Choroid plexus epithelial cell (primary cell): ENCODE data around the gene HP.

Source experiments
- DNase-seq: peaks from one replicate; pipeline ENCODE4 v3.0.0-alpha.2; 2010; ENCODE audit warnings: low read depth
- H3K4me3 ChIP-seq: 2 replicates; pipeline ENCODE4 v1.5.1; 2011; ENCODE audit warnings: low read depth, mild to moderate bottlenecking, control low read depth, low read length, moderate library complexity
- TF ChIP-seq, protein P1 (sequence below): conservative IDR thresholded peaks from 2 replicates; pipeline ENCODE4 v1.5.1; 2011; ENCODE audit warnings: low read depth, mild to moderate bottlenecking, control low read depth, inconsistent platforms, low read length, moderate library complexity

Gene HP

GRCh38 chr16:72101195-72101594 lies 46.9 kb downstream of the HP start:
- TF ChIP-seq, protein P1, sequence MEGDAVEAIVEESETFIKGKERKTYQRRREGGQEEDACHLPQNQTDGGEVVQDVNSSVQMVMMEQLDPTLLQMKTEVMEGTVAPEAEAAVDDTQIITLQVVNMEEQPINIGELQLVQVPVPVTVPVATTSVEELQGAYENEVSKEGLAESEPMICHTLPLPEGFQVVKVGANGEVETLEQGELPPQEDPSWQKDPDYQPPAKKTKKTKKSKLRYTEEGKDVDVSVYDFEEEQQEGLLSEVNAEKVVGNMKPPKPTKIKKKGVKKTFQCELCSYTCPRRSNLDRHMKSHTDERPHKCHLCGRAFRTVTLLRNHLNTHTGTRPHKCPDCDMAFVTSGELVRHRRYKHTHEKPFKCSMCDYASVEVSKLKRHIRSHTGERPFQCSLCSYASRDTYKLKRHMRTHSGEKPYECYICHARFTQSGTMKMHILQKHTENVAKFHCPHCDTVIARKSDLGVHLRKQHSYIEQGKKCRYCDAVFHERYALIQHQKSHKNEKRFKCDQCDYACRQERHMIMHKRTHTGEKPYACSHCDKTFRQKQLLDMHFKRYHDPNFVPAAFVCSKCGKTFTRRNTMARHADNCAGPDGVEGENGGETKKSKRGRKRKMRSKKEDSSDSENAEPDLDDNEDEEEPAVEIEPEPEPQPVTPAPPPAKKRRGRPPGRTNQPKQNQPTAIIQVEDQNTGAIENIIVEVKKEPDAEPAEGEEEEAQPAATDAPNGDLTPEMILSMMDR, result no peak
- H3K4me3 ChIP-seq, result no peak overlapping the region
- DNase-seq, result peak; percentile 11

GRCh38 chr16:72104905-72105304 lies 50.6 kb downstream of the HP start:
- H3K4me3 ChIP-seq, result no peak overlapping the region
- TF ChIP-seq, protein P1, result no peak
- DNase-seq, result no peak

- TF ChIP-seq, protein P1, result no peak
- no peak for DNase-seq
- H3K4me3 ChIP-seq, result no peak overlapping the region
Measured at GRCh38 chr16:72105978-72106377, 51.7 kb downstream of the HP start.

DNA sequence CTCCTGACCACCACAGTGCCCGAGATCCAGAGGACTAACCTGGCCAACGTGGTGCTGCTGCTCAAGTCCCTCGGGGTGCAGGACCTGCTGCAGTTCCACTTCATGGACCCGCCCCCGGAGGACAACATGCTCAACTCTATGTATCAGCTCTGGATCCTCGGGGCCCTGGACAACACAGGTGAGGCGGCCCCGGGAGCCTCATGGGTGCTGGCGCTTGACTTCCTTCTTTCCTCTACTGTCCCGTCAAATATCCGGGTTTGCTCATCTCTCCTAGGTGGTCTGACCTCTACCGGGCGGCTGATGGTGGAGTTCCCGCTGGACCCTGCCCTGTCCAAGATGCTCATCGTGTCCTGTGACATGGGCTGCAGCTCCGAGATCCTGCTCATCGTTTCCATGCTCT lies 53.1 kb downstream of the HP start:
- TF ChIP-seq, protein P1, result no peak
- H3K4me3 ChIP-seq, result no peak overlapping the region
- DNase-seq, result no peak

DNA sequence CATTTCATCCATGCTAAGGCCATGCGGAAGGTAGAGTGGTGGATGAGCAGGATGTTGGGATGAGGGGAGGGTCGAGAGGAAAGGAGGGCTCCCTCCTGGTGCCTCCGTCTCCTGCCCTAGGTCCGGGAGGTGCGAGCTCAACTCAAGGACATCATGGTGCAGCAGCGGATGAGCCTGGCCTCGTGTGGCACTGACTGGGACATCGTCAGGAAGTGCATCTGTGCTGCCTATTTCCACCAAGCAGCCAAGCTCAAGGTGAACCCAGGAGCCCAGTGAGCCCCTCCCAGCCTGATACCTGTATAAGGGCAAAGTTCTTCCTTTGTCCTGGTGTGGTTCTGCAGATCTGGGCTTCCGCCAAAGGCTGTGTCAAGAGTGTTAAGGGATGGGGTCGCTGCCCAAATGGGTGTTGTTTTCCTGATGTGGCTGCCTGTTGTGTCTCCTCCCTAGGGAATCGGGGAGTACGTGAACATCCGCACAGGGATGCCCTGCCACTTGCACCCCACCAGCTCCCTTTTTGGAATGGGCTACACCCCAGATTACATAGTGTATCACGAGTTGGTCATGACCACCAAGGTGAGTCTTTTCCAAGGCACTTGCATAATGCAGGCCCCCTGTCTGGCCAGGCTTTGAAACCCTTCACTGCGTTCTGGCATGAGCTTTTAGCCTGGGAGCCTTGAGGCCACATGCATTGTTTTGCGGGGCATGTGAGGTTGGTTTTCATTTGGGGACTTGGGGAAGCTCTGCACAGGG lies 54.2 kb downstream of the HP start:
- no peak for DNase-seq
- H3K4me3 ChIP-seq, result no peak overlapping the region
- TF ChIP-seq, protein P1, result no peak

GRCh38 chr16:72109300-72109699 lies 55.0 kb downstream of the HP start:
- DNase-seq, result no peak
- TF ChIP-seq, protein P1, result no peak
- H3K4me3 ChIP-seq, result no peak overlapping the region

DNA sequence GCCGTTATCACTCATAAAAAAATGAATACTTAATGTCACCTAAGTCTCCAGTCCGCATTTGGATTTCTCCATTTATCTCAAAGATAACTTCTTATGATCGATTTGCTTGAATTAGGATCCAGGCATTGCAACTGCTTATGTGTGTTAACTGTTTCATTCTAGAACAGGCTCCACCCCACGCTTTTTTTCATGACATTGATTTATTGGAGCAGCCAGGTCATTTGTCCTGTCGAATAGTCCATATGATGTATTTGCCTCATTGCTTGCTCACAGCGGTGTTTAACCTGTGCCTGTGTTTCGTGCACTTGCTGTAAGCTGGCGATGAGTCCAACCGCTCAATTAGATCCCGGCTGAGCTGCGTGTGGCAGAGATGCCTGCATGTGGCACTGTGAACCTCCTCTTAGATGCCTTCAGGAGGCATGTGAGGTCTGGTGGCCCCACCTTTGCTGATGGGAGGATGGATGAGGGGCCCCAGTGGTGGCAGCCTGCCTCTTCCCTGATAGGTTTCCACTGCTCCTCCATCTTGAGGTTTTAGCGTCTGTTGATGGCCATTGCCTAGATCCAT lies 55.7 kb downstream of the HP start:
- no peak overlapping the region for H3K4me3 ChIP-seq
- no peak for DNase-seq
- TF ChIP-seq, protein P1, result no peak
